SU-DHL-6 (cell line): ENCODE data around the gene RNF150.

Experiments used
- EZH2phosphoT487 ChIP-seq: fragments of 200-600 bp; sonication (generic), shearing (Covaris generic); conservative IDR thresholded peaks from 2 replicates; pipeline ENCODE4 v1.6.1; 2018; ENCODE audit warnings: mild to moderate bottlenecking, antibody characterized with exemption, low read length, moderate library complexity, mixed read lengths
- TF ChIP-seq, protein P1 (sequence below): fragments of 200-600 bp; sonication (generic); IDR thresholded peaks from one replicate; pipeline ENCODE4 v1.5.1; 2017; ENCODE audit warnings: antibody characterized with exemption, mild to moderate bottlenecking, low read length, moderate library complexity; ENCODE audit not compliant: insufficient read depth, poor library complexity, severe bottlenecking

DNA sequence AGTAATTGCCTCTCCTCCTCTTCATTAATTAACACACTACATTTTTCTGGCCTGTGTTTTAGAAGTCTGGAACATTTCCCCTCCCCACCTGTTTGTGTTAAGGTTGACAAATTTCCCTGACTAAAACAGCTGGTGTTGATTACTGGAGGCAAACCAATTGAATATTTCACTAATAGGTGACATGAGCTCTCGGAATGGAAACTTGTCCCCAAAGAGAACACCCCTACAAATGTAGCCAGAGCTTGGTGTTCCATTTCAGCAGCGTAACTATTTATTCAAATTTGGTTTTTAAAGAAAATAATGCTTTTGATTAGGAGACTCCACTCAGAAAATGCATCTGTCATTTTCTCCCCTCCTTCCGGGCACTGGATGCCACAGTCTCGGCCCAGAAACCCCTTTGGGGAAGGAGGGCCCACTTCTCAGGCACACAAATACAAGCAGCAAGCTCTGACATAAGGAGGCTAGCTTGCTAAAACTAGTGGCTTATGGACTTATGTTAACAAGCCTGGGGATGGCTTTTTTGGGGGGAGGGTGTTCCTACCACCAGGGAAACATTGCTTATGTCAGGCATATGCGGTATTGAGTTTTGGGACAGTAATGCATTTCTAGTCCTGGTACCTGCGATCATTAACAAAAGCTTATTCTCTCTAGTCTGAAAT is 2.2 kb downstream of the RNF150 start:
- TF ChIP-seq, protein P1, sequence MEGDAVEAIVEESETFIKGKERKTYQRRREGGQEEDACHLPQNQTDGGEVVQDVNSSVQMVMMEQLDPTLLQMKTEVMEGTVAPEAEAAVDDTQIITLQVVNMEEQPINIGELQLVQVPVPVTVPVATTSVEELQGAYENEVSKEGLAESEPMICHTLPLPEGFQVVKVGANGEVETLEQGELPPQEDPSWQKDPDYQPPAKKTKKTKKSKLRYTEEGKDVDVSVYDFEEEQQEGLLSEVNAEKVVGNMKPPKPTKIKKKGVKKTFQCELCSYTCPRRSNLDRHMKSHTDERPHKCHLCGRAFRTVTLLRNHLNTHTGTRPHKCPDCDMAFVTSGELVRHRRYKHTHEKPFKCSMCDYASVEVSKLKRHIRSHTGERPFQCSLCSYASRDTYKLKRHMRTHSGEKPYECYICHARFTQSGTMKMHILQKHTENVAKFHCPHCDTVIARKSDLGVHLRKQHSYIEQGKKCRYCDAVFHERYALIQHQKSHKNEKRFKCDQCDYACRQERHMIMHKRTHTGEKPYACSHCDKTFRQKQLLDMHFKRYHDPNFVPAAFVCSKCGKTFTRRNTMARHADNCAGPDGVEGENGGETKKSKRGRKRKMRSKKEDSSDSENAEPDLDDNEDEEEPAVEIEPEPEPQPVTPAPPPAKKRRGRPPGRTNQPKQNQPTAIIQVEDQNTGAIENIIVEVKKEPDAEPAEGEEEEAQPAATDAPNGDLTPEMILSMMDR: no peak
- TF ChIP-seq EZH2phosphoT487: no peak
